ENCODE results near the gene PKNOX2.
A peak's percentile ranks its signal among the peaks of the same experiment; 100 is the strongest.

PKNOX2 gene

DNA sequence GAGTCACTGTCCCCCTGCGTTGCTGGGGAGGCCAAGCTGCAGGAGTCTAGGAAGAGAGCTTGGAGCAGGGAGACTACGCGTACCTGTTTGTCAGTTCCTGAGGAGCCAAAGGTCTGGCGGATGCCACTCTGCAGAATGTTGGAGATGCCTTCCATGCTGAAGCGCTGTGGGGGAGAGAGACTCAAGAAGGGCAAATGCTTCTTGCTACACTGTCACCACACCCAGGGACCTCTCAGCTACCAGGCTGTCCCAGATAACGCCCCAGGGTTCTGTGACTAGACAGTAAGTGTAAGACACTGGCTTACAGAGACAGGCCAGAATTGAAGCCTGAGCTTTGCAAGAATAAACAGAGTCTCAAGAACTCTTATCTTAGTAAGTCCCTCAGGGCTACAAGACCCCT, 289.5 kb downstream of the PKNOX2 start:
- peak; percentile 13 for DNase-seq

DNA sequence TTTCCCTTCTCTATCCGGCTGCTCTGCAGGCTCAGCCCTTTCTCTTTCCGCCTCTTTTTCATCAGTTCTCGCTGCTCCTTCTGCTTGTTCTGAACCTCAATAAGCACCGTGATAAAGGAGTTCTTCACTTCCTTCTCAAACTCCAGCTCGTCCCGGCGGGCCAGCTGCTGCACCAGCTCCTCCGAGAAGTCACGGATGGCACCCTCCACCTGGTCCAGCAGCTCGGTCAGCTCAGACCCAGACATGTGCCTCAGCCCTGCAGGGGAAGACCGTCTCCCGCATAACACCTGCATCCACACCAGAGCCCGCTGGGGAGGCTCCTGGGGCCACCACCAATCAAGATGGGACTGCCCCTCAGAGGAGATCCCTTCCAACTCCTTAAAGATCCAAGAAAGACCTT, 291.3 kb downstream of the PKNOX2 start:
- DNase-seq = no peak

DNA sequence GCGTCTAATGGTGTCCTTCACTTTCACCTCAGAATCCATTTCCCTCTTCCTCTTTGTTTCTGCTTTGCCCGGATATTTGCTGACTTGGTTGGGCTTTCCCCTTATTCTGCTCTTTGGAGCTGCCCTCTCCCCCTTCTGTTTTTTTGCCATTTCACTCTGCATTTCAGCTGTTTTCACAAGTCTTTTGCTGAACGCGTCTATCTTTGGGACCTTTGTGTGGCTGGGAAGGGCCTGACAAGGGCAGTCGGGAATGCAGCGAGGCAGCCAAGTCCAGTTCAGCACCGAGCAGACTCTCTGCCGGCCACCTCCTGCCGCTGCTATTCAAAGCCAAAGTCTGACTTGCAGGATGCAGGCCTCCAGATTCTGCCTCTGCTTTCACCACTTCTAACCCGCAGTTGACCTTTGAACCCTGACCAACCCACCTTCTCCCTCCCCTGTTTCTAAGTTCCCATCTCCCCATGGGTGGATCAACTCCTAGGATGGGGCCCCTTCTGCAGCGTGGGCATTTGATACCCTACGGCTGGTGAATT, 293.3 kb downstream of the PKNOX2 start:
- no peak for DNase-seq

DNA sequence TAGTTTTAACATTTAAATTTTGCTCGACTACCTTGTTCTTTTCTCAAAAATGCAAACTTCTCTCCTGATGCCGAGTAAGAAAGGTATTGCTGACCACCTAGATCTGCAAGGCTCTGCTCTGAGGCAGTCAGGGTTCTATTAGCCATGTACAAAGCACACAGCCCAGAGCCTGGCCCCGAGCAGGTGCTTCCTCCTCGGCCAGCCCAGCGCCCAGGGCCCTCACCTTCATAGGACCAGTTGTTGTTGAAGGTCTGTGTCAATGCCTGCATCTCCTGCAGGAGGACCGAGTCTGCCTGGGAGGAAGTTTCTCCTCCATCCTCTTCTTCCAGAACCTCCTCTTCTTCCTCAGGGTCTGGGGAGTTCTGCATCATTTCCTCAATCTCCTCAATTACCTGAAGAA, 295.7 kb downstream of the PKNOX2 start:
- DNase-seq = no peak

DNA sequence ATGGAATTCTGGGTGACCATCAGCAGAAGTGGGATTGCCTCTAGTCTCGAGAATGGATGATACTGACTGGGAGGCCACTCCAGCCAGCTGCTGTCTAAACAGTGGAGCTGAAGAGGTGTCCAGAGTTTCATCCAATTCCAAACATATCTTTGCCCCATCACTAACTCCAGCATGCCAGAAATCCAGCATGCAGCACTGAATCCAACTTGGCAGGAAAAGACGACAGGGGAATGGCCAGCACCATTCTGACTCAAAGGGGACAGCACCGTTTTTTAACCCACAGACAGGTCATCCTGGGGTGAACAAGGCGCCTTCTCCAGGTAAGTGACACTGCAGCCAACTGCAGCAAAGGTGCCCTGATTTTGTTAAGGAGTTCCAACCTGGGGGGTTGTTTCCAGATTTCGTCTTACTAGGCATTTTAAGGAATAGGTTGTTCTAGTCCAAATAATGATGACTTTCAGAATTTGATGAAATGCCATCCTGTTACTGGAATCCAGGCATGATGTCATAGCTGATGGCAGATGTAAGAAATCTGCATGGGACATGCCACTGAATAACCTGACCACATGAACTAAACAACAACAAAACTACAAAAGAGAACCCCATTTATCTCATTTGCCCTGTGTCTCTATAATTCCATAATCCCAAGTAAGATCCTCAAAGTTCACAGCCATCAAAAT, 299.2 kb downstream of the PKNOX2 start:
- no peak for DNase-seq

DNA sequence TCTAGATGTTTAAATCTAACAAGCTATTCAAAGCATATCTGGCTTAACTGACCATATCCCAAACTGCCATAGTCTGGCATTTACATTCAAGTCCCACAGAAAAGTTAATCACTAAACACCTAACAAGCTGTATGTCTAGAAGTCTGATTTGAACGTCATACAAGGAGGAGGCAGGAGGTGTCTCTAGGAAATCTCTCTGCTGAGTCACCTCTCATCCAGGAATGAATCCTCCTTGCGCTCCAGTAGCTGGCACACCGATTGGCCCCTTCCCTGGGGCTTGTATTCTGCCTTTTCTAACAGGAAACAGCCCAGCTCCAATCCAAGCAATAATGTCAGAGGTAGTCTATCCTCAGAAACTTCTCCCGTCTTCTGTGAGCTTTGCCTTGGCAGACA, 299.7 kb downstream of the PKNOX2 start:
- DNase-seq = no peak

DNA sequence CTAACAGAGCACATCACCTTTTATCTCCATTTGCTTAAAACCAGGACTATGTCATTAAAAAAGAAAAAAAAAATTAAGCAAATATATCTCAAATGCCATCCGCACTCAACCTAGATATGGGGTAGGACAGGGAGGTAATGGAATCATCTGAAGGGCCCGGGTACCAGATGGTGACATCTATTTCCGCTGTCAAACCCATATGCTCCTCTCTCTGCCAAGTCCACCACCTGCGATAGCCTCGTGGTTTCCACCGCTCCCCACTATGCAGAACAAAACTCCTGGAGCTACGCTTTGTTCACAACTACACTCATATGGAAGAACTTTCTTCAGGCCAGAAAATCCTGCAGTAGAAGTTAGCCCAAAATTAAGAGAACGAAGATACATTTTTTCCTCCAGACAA, 300.1 kb downstream of the PKNOX2 start:
- no peak for DNase-seq

DNA sequence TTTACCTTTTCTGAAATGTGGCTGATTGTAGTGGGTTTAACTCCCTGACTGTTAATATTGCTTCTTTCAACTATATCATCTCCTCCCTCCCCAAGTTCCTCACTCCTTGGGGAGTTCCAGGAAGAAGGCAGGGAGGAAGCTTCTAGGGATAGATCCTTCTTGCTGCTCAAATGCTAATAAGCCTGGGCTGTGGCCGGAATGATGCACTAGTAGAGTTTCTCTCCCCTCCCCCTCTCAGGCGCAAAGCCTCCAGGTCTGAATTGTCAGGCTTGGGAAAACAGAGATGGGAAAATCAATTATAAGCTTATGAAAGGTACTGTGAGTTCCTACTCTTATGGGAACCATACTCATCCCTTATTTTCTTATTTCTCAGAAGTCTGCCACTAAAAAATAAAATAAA, 300.7 kb downstream of the PKNOX2 start:
- no peak for DNase-seq

DNA sequence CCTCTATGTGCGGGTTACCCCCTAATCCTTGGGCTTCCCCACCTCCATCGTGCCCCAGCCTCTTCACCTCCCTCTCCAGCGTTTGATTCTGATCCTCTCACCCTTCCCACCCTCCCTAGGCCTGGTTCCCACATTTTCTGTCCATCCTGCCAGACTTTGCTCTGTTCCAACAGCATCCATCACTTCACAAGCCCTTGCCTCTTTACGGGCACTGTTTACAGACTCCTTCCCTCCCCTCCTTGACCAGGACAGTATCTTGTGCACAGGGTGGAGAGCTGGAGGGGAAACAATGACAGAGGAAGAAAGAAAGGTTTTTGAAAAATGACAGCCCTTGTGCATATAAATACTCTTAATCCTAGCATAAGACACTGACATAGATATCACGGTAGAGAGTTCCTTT, 301.1 kb downstream of the PKNOX2 start:
- DNase-seq = no peak

DNA sequence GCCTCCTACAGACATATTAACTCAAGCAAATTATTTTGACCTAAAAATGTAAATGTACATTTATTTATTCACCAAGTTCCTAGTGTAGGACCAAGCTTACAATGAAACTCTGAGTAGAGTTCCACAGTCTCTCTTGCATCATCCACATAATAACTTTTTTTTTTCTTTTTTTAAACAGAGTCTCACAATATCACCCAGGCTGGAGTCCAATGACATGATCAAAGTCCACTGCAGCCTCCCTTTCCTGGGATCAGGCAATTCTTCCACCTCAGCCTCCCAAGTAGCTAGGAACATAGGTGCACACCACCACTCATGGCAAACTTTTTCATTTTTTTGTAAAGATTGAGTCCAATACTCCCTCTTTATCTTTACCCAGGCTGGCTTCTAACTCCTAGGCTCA, 303.5 kb downstream of the PKNOX2 start:
- DNase-seq = no peak

DNA sequence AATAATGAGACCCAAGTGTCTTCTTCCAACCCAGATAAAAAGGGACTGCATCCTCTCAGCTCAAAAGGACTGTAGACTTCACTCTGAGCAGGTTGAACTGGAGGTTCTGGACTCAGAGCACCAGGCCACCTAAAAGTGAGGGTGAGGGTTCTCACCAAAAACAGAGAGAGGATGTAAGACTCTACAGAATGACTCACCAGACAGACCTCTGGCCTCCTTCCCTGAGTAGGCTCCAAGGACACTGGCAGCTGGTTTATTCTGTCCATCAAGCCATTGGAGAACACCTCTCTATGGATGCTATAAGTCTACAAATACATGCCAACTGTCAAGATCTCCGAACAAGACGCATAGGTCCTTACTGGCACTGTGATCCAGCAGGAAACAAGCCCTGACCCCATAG, 304.3 kb downstream of the PKNOX2 start:
- no peak for DNase-seq

DNA sequence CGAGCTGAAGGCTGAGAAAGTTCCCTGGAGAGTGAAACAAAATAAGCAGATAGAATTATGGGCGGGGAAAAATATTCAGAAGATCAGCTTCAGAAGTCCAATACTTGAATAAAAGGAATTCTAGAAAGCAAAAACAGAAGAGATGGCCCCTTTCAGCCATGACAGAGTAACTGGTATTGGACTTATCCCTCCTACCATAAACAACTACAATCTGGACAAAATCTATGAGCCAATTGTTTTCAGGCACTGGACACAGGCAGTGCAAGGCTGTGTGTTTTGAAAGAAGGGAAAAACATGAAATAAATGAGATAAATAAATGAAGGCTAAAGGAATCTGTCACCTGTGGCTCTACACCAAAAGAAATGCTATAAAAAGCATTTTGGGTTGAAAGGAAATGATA, 305.8 kb downstream of the PKNOX2 start:
- DNase-seq = no peak

DNA sequence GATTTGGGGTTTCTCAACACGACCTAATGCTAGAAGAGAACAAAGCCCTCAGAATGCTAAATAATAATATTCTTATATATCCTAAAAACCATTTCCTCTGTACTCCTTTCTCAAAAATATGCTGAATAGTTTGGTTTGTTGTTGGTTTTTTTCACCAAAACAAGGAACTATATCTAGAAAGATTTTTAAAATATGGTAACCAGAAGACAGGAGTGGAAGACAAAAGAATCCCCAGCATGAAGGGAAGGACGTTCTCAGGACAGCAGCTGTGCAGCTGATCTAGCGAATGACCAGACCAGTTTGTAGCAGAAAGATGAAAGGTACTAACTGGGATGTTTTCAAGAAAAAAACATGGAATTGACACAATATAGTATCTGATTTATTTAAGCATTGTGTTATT, 312.2 kb downstream of the PKNOX2 start:
- DNase-seq = no peak

DNA sequence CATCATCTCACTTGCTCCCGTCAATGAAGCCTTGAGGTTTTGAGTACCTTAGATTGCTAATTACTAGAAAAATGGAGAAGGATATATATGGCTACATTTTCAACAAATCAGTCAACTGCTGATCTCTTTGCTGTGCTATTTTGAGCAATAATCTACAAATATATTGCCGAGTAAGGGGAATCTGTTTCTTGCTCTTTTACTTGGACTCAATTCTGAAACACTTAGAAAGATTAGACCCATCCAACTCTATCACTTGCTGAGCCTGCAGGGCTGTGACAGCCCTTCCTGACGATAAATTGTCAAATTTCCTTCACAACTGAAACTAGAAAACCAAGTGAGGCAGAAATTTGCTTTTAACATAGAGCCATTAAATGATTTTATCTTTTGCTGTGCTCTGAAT, 314.6 kb downstream of the PKNOX2 start:
- no peak for DNase-seq

DNA sequence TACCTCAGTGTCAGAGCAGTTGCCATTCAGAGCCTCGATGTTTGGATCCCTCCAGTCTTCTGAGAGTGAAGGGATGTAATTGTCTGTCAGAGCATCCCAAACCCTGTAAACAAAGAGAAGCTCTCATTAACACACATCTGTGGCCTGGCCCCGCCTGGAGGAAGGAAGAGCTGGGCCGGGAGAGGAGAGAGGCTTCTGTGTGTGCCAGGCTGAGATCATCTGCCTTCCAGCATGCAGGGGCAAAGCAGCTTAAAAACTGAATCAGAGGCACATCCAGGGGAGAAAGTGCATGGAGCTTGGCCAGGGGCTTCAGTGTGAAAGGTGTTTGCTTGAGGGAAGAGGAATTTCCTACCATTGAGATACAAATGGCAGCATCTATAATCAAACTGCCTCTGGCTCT, 317.0 kb downstream of the PKNOX2 start:
- no peak for DNase-seq
